Putamen (tissue), 1 donor: ENCODE data around the gene GPR3.
A peak's percentile ranks its signal among the peaks of the same experiment; 100 is the strongest.
"Not testable (repeated sequence)": the region's sequence is repeated elsewhere in the genome, so short reads cannot be mapped to it uniquely, and the experiment has no call there.

ENCODE experiments used
- DNase-seq: peaks from one replicate; pipeline ENCODE4 v3.0.0-alpha.2; 2016; ENCODE audit warnings: low spot score

Gene GPR3

GRCh38 chr1:27400082-27400962, 7.9 kb downstream of the GPR3 start:
- no peak for DNase-seq

- DNase-seq, result no peak
These were observed 8.5 kb downstream of the GPR3 start for GRCh38 chr1:27400963-27401341.

DNA sequence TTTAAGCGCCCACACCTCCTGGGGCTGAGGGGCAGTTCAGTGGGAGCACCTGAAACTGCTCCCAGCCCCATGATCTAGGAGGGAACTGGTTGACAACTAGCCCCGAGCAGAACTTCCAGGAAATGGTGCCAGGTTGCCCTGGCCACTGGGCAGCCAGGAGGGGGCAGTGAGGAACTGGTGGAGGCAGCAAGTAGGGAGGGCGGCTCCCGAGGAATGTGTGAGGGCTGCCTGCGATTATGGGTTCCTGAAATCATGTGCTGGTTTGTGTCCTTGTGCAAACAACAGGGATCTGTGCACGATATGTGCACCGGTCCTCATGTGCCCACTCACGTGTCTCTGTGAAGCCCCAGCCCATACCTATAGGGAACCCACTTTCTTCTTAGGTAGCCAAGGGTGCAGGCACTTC, 9.9 kb downstream of the GPR3 start:
- peak; percentile 61 for DNase-seq

- DNase-seq, result no peak
These were observed 10.8 kb downstream of the GPR3 start for GRCh38 chr1:27403065-27403726.

- DNase-seq, result no peak
These were observed 11.5 kb downstream of the GPR3 start for GRCh38 chr1:27403931-27404330.

DNA sequence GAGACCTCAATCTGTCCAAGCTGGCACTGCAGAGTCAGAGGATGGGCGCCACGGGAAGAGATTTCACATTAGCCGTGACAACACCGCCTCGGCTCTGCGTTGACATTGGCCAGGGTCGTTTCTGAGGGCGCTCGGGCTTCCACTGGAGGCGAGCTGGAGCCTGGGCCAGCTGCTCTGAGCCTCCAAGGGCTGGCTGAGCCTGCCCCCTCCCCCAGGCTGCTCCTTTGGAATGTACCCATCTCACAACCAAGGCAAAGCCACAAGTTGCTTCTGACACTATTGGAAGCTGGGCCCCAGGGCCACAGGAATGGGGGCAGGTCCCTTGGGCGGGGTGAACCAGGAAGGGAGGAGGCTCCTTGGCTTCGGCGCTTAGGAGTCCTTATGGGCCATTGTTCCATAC, 12.7 kb downstream of the GPR3 start:
- no peak for DNase-seq

- DNase-seq, result not testable (repeated sequence)
These were observed 13.4 kb downstream of the GPR3 start for GRCh38 chr1:27405598-27406361.

- no peak for DNase-seq
These were observed 13.9 kb downstream of the GPR3 start for GRCh38 chr1:27406362-27406680.

DNA sequence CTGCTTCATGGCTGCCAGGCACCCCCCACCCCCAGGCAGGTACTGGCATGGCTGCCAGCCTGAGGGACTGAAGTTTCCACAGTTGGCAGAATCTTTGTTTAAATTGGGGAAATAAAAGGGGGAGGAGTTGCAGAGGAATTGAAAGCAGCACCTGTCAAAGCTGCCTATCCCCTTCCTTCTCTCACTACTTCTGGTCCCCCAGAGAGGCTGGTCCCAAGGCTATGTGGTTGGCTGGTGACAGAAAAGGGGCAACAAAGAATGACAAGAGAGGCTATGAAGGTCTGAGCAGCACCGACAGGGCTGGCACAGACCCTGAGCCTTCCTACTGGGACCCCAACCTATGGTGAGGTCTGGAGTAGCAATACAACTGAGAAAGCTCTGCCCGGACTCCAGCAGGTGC, 14.4 kb downstream of the GPR3 start:
- DNase-seq, result not testable (repeated sequence)

DNA sequence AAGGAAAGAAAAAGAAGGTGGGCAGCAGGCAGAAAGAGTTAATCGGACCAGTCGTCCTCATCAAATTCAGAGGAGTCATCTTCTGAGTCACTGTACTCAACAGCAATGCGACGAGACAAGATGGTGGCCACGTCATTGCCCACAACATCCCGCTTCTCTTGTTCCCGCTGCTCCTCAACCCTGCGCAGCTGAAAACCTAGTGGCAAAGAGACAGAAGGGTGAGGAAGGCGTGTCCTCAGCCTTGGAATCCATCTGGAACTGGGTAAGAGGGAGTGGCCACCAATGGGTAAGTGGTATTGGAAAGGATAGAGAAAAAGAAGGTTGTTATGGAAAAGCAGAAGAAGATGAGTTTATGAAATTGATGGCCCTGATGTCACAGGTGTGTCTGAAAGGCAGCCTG, 15.7 kb downstream of the GPR3 start:
- no peak for DNase-seq

GRCh38 chr1:27409669-27410068, 17.2 kb downstream of the GPR3 start:
- DNase-seq, result no peak

DNA sequence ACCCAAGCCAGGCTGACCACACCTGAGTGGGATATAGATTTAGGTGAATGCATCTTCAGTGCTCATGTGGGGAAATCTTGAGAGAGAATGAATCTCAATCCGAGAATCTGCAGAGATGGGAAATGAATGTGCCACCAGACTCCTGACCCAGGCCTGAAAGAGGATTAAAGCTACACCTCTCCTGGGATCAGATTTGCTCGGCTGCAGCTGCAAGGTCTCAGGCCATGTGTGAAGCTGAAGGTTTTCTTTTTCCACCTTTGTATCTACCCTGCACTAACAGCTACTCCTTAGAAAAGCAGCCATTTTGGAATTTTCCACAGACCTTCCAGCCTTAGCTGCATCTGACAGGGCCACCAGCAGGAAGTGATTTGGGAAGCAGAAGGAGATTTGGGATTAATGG, 18.3 kb downstream of the GPR3 start:
- DNase-seq, result no peak

DNA sequence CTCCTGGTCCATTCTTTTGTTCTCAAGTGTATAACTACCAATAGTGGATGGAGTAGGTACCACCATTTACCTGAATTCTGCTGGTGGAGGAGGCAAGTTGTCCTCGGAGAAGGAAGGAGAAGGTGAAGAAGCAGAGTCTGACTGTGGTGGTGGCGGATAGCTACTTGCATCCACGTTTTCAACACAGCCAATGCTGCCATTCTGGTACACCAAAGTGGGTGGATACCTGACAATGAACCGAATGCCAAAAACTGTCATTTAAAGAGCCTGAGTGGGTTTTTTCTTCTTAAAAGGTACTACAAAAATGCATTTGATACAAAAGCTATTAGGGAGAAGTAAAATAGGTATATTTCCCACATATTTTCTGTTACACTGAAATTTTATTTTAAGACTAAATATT, 20.1 kb downstream of the GPR3 start:
- peak; percentile 58 for DNase-seq

- DNase-seq, result no peak
These were observed 20.6 kb downstream of the GPR3 start for GRCh38 chr1:27413004-27413403.

DNA sequence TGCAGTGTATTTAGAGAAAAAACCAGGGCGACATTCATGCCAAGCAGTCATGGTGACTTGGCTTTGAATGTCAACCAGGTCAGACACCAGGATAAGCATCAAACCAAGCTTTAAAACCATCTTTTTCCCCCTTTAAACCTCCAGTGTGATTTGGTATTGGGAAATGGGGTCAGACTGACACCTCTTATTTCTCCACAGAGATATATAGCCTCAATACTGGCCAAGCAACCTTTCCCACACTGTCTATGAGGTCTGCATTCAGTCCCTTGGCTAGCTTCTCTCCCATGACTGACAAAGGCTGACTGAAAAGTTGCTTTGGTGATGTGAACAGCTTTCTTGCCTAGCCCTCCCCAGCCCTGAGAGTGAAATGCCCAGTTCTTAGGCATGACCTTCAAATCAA, 21.7 kb downstream of the GPR3 start:
- no peak for DNase-seq

GRCh38 chr1:27416387-27417111, 24.1 kb downstream of the GPR3 start:
- peak; percentile 54 for DNase-seq

- no peak for DNase-seq
These were observed 25.3 kb downstream of the GPR3 start for GRCh38 chr1:27417713-27418112.

GRCh38 chr1:27418326-27419185, 26.1 kb downstream of the GPR3 start:
- peak; percentile 79 for DNase-seq

DNA sequence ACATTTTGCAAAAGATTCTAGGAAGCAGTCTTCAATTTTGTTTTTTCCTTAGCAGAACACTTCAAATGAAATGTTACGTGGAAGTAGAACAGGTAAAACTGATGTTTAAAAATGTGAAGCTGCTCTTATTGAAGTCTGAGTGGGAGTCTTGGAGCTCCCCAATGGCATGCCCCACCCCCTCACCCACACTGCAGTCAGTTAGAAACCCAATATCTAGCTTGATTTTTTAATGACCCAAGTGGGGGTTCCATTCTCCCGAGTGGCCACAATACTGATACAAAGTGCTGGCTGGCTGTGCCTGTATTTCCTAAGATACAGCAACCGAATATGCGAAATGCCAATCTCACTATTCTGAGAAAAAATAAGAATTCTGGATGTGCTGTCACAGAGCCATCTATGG, 31.3 kb downstream of the GPR3 start:
- DNase-seq, result no peak

- no peak for DNase-seq
These were observed 34.9 kb downstream of the GPR3 start for GRCh38 chr1:27427329-27427728.

DNA sequence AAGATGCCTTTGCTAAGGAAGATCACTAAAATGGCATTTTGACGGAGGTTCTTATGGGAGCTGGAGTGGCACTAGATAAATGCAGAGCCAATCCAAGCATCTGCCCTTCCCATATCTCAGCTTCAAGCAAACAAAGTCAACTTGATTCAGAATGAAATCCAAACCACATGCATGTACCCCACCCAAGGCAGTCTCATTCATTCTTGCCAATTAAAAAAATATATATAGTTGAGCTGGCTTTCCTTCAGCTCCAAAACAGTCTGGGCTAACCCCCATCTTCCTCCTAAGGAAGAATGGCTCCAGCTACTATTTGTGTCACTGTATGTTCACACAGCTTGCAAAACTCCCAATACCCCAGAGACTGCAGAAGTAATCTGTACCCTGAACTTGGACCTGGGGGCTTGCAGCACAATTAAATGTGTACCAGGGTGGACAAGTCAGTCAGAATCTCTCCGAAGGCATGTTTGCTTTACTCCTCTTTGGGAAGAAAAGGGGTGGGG, 35.4 kb downstream of the GPR3 start:
- no peak for DNase-seq
